ENCODE measurements around the gene SNRNP35.
"Not testable (repeated sequence)": the region's sequence is repeated elsewhere in the genome, so short reads cannot be mapped to it uniquely, and the experiment has no call there.

The SNRNP35 gene

DNA sequence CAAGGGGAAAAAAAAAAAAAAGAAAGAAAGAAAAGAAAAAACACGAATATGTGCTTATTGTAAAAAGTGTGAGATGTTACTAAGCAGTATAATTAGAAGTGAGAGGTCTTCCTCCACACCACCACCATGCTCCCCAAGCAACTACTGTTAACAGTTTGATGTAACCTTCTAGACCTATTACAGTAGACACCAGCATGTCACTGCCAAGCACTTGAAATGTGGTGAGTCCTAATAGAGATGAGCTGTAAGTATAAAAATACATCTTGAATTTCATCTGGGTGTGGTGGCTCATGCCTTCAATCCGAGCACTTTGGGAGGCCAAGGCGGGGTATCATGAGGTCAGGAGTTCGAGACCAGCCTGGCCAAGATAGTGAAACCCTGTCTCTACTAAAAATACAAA, 8.1 kb upstream of the SNRNP35 start:
- no peak for DNase-seq

DNA sequence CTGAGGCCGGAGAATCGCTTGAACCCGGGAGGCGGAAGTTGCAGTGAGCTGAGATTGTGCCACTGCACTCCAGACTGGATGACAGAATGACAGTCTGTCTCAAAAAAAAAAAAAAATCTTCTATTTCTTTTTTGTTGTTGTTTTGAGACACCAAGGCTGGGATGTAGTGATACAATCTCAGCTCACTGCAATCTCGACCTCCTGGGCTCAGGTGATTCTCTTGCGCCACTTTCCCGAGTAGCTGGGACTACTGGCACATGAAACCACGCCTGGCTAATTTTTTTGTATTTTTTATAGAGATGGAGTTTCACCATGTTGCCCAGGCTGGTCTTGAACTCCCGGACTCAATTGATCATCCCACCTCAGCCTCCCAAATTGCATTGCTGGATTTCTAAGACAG, 7.3 kb upstream of the SNRNP35 start:
- DNase-seq, result no peak

DNA sequence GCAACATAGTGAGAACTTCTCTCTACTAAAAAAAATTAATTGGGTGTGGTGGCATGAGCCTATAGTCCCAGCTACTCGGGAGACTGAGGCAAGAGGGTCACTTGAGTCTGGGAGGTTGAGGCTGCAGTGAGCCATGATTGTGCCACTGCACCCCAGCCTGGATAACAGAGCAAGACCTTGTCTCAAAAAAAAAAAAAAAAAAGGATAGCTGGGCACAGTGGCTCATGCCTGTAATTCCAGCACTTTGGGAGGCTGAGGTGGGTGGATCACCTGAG, 5.7 kb upstream of the SNRNP35 start:
- not testable (repeated sequence) for DNase-seq

DNA sequence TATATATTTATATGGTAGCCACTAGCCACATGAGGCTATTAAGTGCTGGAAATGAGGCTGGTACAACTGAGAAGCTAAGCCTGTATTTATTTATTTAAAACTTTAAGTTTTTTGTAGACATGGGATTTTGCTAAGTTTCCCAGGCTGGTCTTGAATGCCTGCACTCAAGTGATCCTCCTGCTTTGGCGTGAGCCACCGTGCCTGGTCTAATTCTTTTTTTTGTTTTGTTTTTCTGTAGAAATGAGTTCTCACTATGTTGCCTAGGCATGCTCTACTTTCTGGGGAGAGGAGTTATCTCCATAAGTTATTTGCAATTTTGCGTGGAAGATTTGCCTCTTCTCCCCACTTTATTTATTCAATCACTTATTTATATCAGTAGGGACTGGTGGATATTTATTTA, 4.8 kb upstream of the SNRNP35 start:
- DNase-seq, result no peak

DNA sequence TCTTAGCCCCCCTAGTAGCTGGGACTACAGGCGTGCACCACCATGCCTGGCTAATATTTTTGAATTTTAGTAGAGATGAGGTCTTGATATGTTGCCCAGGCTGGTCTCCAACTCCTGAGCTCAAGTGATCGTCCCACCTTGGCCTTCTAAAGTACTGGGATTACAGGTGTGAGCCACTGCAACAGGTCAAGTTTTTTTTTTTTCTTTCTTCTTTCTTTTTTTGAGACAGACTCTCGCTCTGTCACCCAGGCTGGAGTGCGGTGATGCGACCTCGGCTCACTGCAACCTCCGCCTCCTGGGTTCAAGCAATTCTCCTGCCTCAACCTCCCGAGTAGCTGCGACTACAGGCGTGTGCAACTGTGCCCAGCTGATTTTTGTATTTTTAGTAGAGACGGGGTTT, 5.2 kb downstream of the SNRNP35 start:
- DNase-seq, result not testable (repeated sequence)

DNA sequence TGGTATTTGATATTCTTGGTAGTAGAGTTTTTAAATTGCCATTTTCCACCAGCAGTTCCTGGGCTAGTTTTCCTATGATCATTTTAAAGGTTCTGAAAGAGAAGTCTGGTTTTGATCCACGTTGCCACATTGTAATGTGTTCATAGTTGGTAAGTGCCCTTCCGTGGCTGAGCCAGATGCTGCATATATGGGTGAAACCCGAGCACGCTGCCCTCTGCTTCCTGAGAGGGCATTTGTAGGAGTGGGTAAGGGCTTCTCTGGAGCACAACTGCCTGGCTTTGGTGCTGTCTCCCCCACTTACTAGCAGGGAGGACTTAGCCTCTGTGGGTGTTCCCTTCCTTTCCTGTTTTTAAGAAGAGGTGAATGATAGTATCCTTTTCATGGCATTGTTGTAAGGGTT, 7.1 kb downstream of the SNRNP35 start:
- no peak for DNase-seq

DNA sequence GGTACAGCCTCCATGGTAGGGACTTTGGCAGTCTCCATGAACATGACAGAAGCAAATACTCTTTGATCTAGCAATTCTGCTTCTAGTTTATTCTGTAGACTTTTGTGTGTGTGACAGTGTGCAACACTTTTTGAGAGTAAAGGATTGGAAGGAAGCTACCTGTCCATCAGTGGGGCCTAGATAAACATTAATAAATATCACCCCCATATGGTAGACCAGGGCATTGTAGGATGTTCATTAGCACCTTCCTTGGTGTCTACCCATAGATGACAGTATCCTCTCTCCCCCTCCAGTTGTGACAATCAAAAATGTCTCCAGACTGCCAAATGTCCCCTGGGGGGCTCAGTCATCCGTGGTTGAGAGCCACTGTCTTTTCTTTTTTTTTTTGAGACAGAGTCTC, 10.8 kb downstream of the SNRNP35 start:
- no peak for DNase-seq

DNA sequence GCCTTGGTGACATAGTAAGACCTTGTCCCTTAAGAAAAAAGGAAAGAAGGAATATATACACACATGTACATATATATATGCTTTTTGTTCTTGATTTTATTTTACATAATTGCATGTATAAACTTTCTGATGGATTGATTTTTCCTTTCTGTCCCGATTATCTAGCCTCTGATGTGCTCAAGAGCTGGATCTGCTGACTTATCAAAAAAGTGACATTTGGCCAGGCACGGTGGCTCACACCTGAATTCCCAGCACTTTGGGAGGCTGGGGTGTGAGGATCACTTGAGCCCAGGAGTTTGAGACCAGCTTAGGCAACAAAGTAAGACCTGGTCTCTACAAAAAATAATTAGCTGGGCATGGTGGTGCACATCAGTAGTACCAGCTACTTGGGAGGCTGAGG, 12.0 kb downstream of the SNRNP35 start:
- DNase-seq, result no peak

DNA sequence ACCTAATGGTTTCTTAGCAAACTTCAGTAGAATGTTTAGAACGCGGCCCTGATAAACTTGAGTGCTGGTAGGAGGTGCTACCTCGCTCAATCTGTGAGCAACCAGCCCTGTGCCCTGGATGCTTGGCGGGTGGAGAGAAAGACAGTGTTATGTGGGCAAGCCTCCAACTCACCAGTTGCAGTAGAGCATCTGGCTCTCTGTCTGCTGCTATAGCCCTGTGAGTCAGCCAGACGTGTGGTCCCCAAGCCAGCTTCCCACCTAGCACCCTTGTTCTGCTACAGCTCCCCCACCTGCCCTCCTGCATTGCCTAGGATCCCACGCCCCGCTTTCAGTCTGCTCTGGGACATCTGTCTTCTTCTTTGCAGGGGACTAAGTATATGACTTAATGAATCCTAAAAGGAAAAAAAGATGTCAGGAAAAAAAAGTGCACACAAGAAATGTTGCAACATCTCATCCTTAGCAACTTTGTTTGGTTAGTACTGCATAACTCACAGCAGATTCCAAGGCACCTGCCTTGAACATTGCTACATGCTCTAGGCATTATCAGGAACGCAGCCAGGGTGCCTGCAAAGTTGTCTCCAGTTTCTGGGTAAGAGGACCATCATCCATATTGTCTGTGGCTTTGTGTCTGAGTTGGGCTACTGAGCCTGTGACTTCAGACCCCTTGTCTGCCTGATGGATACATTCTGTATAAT, 13.6 kb downstream of the SNRNP35 start:
- peak; percentile 74 for DNase-seq

DNA sequence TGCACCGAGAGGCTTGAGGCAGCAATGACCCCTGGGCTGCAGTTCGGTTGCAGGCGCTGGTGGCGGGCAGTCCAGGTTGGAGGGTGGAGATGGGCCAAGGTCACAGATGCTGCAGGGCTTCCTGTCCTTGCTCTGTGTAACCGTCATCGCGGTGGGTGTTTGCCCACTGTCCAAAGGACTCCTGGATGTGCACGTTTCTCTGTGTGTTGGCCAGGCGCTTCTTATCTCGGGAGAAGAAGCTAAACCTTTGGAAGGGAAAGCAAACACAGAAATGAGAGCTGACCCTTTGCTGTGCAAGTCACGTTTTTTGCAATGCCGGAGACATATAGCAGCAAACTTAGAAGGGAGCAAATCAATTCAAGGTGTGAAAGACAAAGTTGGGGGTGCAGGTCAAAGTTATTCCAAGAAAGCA, 14.5 kb downstream of the SNRNP35 start:
- DNase-seq, result no peak

DNA sequence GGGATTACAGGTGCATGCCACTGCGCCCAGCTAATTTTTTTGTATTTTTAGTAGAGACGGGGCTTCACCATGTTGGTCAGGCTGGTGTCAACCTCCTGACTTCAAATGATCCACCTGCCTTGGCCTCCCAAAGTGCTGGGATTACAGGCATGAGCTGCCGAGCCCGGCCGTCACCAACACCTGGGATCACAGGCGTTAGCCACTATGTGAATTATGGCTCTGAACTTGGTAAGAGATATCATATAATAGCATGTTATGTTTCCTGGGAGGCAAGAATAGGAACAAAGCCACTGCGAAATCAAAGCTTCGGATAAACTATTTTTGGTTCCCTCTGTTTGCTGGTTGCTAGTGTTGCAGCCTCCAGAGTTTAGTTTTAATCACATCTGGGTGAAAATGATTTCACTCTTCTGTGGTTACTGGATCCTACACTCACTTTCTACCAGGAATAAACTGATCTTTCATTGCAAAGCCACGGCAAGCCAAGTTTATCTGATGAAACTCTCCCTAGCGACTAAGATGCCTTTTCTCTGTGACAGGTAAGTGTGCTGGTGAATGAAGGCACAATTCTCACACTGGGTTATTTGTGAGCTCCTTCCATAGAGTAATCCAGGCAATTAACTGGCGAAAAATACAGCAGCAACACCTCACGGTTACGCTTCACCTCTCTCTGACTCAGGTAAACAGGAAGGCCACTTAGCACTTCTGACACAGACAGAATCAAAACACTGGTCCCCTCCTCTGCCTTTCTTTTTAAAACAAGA, 16.7 kb downstream of the SNRNP35 start:
- no peak for DNase-seq

DNA sequence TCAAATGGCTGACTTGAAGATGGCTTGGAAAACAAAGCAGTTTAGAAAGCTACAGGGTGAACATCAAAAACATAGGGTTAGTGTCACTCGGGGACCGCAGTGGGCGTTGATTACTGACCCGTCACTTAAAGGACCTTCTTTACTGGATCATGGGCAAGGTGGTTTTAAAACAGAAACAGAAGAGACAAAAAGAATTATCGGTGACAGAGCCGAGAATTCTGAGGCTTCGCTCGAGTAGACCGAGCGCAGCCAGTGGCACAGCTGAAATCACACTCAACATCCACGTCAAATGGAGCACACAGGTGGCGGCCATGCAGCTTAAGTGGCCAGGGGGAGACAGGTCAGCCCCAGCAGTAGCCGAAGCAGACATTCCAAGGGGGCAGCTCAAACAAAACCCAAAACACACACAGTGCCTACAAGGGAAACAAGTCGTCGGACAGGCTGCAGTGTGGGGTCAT, 17.3 kb downstream of the SNRNP35 start:
- DNase-seq, result no peak

DNA sequence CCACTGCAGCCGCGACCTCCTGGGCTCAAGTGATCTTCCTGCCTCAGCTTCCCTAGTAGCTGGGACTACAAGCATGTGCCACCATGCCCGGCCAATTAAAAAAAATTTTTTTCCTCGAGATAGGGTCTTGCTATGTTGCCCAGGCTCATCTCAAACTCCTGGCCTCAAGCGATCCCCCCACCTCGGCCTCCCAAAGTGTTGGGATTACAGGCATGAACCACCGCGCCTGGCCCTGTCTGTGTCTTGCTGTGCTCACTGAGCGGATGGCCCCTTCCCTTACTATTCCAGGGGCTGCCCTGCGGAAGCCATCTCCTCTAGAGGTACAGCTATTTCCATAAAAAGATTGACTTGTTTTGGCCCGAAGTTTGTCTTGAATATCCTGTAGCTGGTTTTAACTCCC, 20.1 kb downstream of the SNRNP35 start:
- no peak for DNase-seq

DNA sequence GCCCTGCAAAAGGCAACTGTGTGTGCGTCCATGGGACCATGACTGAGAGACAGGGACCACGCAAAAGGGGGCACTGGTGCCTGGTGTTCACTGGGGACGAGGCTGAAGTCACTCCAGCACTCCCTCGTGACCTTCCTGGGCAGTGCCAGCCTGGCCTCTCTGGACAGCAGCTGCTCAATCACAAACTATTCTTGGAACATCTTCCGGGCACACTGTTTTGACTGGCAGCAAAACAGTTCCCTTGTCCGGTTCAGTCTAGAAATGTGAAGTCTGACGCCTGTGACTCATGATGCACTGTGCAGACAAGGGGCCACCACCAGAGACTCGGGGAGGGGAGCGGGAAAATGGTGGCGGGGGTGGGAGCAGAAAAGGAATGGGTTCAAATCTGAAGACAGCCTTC, 20.8 kb downstream of the SNRNP35 start:
- no peak for DNase-seq

DNA sequence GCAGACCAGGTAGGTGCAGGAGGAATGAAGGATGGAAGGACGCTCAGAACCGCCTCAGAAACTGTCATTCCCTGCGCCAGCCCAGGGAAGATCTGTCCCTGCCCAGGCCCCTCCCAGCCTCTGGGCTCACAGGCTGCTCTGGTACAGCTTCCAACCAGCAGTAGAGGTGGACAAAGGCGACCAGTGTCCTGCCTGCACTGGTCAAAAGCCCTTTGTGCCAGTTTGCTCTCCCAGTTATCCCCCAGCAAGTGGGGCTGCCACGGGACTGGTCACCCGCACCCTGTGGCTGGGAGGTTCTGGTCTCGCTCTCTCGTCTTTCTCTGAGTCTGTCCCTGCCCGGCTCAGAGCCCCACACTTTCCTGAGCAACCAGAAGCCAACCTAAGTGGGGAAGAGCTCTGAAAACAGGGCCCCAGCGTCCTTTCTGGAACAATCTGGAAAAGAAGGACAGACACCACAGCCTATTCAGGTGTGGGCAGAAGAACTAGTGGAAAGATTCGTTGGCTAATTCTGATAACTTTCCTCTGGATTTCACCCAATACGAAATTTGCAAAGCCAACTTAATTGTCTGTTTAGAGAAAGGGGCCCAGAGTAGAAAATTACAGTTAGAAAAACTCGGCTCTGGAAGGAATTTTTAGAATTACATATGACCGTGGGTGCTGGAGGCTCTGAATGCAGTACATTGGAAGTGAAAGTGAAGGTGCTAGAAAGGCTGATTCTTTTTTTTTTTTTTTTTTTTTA, 21.7 kb downstream of the SNRNP35 start:
- no peak for DNase-seq

DNA sequence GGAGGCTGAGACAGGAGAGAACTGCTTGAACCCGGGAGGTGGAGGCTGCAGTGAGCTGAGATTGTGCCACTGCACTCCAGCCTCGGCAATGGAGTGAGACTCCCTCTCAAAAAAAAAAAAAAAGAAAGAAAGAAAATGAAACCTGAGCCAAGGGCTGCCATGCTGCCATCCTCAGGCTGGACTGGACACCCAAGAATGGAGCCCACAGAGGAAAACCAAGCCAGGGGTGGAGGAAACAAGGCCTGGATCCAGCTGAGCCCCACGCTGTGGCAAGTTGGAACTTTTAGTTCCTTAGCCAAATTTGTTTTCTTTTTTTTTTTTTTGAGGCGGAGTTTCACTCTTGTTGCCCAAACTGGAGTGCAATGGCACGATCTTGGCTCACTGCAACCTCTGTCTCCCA, 23.3 kb downstream of the SNRNP35 start:
- not testable (repeated sequence) for DNase-seq

DNA sequence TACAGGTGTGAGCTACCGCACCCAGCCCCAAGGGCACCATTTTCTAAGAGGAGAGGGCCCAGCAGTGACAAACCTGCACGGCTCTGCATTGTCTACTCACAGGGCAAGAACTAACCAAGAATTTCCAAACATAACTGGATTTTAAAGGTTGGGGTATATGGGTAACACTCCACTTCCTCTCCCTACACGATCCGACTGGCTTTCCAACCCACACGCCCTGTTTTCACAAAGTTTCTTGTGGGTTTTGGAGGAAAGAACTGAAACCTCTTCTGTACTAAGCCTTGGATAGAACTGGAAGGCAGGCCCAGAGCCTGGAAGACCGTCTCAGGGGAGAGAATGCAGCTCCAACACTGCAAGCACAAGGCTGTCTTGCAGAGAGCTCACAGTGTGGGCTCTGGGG, 24.9 kb downstream of the SNRNP35 start:
- DNase-seq, result no peak

DNA sequence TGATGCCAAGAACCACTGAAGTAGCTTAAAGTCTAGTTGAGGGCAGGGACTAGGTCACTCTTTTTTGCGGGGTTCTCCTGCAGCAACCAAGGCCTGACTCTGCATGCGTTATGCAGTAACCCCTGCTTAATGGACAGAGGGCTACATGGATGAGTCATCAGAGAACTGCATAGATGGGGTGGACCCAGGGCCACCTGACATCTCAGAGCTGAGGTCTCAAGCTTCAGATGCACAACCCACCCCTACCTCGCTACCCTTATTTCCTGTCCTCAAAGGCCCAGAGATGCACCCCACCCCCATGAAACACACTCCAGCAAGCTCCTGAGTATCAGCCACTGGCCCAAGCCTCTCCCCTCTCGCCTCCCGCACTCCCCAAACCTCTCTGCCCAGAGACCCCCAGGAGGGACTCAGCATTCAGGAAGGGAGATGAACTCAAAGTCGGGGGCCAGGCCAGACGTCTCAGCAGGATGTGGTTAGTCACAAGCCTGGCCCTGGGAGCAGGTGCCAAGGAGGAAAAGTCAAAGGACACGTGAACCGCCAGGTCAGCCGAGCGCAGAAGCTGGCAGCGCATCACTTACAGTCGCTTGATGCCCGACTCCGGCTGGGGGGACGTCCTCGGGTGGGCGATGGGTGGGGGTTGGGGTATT, 25.8 kb downstream of the SNRNP35 start:
- no peak for DNase-seq

DNA sequence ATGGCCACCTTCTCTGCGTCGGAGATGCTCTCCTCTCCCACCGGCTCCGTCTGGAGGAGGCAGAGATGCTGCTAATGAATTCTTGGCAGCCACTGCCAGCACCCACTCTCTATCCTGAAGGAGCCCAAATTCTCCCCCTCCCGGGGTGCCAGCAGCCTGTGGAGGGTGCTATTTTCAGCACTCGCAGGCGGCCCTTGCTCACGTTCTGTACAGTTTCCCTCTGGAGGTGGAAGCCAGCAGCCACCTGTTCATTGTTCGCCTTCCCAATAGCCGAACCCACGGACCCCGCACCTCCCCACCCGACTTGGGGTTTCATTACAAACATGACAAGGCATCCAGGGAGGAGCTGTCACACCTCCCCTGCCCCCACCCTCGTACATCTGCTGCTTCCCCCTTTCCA, 27.8 kb downstream of the SNRNP35 start:
- DNase-seq, result no peak

DNA sequence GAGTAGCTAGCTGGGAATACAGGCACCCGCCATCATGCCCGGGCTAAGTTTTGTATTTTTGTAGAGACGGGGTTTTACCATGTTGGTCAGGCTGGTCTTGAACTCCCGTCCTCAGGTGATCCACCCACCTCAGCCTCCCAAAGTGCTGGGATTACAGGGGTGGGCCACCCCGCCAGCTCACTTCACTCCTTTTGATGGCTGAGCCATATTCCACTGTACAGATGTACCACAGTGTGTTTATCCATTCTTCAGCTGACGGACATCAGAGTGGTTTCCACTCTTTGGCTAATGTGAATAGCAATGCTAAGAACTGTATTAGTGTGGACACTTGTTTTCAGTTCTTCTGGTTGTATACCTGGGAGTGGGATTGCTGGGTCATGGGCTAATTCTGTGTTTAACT, 29.5 kb downstream of the SNRNP35 start:
- no peak for DNase-seq

DNA sequence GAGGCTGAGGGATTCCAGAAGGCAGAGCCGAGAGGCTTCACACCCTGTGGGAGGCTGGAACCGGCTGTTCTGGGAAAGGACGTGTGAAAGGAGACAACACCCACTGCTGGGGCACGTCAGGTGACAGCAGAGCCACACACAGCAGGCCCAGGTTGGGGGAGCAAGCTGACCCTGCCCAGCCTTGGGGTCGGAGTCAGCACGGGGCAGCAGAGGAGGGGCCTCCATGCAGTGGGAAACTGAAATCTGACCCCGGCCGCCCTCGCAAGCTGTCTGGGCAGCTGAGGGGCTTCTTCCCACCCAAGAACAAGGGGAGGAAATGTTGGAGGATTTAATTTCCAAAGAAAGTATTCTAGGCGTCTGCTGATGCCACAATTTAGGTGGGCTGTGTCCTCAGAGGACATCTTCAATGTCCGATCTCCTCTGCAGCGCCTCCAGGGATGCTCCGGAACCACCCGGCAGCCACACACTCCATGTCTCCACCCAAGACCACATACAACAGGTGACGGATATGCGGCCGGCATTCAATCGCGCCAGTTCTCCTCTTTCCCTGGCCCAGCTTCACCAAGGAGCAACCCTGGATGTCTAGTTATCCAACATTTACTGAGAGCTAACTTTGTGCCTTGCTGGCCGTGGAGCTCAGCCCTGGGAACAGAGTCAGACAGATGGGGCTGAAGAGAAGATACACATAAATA, 30.7 kb downstream of the SNRNP35 start:
- no peak for DNase-seq

DNA sequence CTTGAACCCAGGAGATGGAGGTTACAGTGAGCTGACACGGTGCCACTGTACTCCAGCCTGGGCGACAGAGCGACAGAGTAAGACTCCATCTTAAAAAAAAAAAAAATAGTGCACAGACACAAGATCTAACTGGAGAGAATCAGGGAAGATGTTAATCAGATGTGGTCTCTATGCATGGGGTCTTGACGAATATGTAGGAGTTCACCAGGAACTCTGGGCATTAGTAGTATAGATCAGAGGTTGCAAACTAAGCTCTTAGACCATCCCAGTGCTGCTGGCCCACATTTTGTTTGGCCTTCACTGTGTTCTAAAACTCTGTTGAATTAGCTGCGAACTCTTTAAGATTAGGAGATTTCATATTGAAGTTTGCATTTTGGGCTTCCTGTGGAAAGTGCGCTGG, 31.6 kb downstream of the SNRNP35 start:
- no peak for DNase-seq

DNA sequence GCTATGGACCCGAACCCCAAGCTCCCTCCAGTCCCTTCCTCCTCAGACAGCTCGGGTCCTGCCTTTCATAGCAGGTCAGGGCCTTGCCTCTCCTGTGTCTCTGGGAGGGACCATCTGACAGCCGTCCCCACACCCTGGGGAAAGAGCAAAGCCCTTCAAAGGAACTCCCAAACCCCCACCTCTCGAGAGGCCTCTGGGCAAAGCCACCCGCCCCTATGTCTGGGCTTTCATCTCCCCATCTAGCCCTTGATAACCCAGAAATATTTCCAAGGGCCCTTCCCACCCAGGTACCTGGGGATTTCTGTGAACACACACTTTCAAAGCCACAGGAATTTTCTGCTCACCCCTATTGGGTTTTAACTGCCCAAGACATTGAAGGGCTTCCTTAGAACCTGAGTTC, 32.1 kb downstream of the SNRNP35 start:
- DNase-seq, result no peak
